HepG2 (cell line): ENCODE data around the gene PRDM10. TPM values are rescaled to one million over a fixed set of nuclear protein-coding genes. Genes with fewer than 3 reads are reported as not detected.

Source experiments
- ATRX ChIP-seq: sonication (generic); formaldehyde crosslinking; IDR thresholded peaks from 2 replicates; pipeline ENCODE4 v1.4.0; 2020; ENCODE audit warnings: missing genetic modification reagents, borderline replicate concordance
- FOXJ3 ChIP-seq: sonication (generic); formaldehyde crosslinking; IDR thresholded peaks from 2 replicates; pipeline ENCODE4 v1.4.0; 2020; ENCODE audit warnings: missing genetic modification reagents, mild to moderate bottlenecking, borderline replicate concordance
- MYNN ChIP-seq: sonication (generic); formaldehyde crosslinking; IDR thresholded peaks from 2 replicates; pipeline ENCODE4 v1.4.0; 2020; ENCODE audit warnings: mild to moderate bottlenecking, low read depth, missing genetic modification reagents
- NR2F2 ChIP-seq: IDR thresholded peaks from 2 replicates; pipeline ENCODE4 v1.6.1; 2012; ENCODE audit warnings: low read depth, inconsistent platforms, borderline replicate concordance
- SNAPC4 ChIP-seq: sonication (generic); formaldehyde crosslinking; IDR thresholded peaks from 2 replicates; pipeline ENCODE4 v1.4.0; 2020; ENCODE audit warnings: mild to moderate bottlenecking, missing genetic modification reagents
- ZBTB20 ChIP-seq: sonication (generic); formaldehyde crosslinking; IDR thresholded peaks from 2 replicates; pipeline ENCODE4 v1.8.1; 2023; ENCODE audit warnings: missing genetic modification reagents, low read depth, mild to moderate bottlenecking, borderline replicate concordance
- ZMYM4 ChIP-seq: sonication (generic); formaldehyde crosslinking; IDR thresholded peaks from 2 replicates; pipeline ENCODE4 v1.8.1; 2023; ENCODE audit warnings: mild to moderate bottlenecking, missing genetic modification reagents
- ZNF256 ChIP-seq: sonication (generic); formaldehyde crosslinking; conservative IDR thresholded peaks from 2 replicates; pipeline ENCODE4 v1.4.0; 2020; ENCODE audit warnings: missing genetic modification reagents
- ZNF468 ChIP-seq: sonication (generic); formaldehyde crosslinking; IDR thresholded peaks from 2 replicates; pipeline ENCODE4 v1.8.0; 2022; ENCODE audit warnings: mild to moderate bottlenecking, moderate library complexity, missing genetic modification reagents
- ZNF510 ChIP-seq: sonication (generic); formaldehyde crosslinking; IDR thresholded peaks from 2 replicates; pipeline ENCODE4 v1.4.0; 2020; ENCODE audit warnings: low read depth, mild to moderate bottlenecking, missing genetic modification reagents
- ZNF589 ChIP-seq: sonication (generic); formaldehyde crosslinking; conservative IDR thresholded peaks from 2 replicates; pipeline ENCODE4 v1.8.0; 2022; ENCODE audit warnings: mild to moderate bottlenecking, moderate library complexity, missing genetic modification reagents
- ZNF607 ChIP-seq: sonication (generic); formaldehyde crosslinking; IDR thresholded peaks from 2 replicates; pipeline ENCODE4 v1.5.1; 2020; ENCODE audit warnings: missing genetic modification reagents, mild to moderate bottlenecking, borderline replicate concordance
- ZNF691 ChIP-seq: sonication (generic); formaldehyde crosslinking; IDR thresholded peaks from 2 replicates; pipeline ENCODE4 v1.4.0; 2020; ENCODE audit warnings: missing genetic modification reagents, low read depth, mild to moderate bottlenecking, borderline replicate concordance
- ZSCAN12 ChIP-seq: sonication (generic); formaldehyde crosslinking; IDR thresholded peaks from 2 replicates; pipeline ENCODE4 v1.9.0; 2021; ENCODE audit warnings: mild to moderate bottlenecking, missing genetic modification reagents
- polyA plus RNA-seq, 8 experiments: library from polyadenylated mRNA; depleted of rRNA in 3 of 8; stranded (reverse) in 7 of 8; unstranded in 1 of 8; fragments of >200 nt; fragmentation: Illumina TruSeq in 4 of 8; extraction: Trizol in 4 of 8; gene quantifications; 2 replicates each; pipeline versions ENCODE4 v1.2.1 to v1.2.3, GENCODE V29; 2011 to 2016; ENCODE audit warnings: low read depth in 4 of 8, missing spikeins in 1 of 8, mixed read lengths in 1 of 8; ENCODE audit not compliant: insufficient read depth in 1 of 8
- total RNA-seq, 5 experiments: library from RNA; depleted of rRNA; stranded (reverse); fragments of >200 nt; fragmentation: Illumina TruSeq; extraction: Trizol; gene quantifications; 2 replicates each; pipeline ENCODE4 v1.2.3, GENCODE V29; 2016; ENCODE audit warnings: low read depth in 1 of 5
- TF ChIP-seq, protein P1 (sequence below): IDR thresholded peaks from 2 replicates; pipeline ENCODE4 v1.6.1; 2016; ENCODE audit warnings: low read depth
- TF ChIP-seq, protein P2 (sequence below): IDR thresholded peaks from 2 replicates; pipeline ENCODE4 v1.6.1; 2016; ENCODE audit warnings: control low read depth
- TF ChIP-seq, protein P3 (sequence below): sonication (generic); formaldehyde crosslinking; IDR thresholded peaks from 2 replicates; pipeline ENCODE4 v1.8.0; 2022; ENCODE audit warnings: missing genetic modification reagents, mild to moderate bottlenecking, inconsistent platforms, borderline replicate concordance

The PRDM10 gene
- total and polyA plus RNA-seq, 2 of the 13 experiments (the other 11 are each of a cell fraction or from before 2014, with no cell fraction given) = 5.7 to 5.8 TPM

GRCh38 chr11:129995163-129995562 lies 7.5 kb downstream of the PRDM10 start (continued):
- no peak for TF ChIP-seq ZNF691 (CRISPR knock-in tag)
- TF ChIP-seq, protein P1, sequence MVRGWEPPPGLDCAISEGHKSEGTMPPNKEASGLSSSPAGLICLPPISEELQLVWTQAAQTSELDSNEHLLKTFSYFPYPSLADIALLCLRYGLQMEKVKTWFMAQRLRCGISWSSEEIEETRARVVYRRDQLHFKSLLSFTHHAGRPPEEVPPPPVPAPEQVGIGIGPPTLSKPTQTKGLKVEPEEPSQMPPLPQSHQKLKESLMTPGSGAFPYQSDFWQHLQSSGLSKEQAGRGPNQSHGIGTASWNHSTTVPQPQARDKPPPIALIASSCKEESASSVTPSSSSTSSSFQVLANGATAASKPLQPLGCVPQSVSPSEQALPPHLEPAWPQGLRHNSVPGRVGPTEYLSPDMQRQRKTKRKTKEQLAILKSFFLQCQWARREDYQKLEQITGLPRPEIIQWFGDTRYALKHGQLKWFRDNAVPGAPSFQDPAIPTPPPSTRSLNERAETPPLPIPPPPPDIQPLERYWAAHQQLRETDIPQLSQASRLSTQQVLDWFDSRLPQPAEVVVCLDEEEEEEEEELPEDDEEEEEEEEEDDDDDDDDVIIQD = peak; percentile 67; the same call in 1 of the 2 replicates
- TF ChIP-seq MYNN (CRISPR knock-in tag) = no peak
- TF ChIP-seq ZNF468 = no peak
- peak; percentile 21; the same call in 1 of the 2 replicates for TF ChIP-seq FOXJ3
- TF ChIP-seq, protein P2, sequence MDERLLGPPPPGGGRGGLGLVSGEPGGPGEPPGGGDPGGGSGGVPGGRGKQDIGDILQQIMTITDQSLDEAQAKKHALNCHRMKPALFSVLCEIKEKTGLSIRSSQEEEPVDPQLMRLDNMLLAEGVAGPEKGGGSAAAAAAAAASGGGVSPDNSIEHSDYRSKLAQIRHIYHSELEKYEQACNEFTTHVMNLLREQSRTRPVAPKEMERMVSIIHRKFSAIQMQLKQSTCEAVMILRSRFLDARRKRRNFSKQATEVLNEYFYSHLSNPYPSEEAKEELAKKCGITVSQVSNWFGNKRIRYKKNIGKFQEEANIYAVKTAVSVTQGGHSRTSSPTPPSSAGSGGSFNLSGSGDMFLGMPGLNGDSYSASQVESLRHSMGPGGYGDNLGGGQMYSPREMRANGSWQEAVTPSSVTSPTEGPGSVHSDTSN (CRISPR knock-in tag) = no peak
- TF ChIP-seq NR2F2 = peak; percentile 71; the same call in 1 of the 2 replicates
- TF ChIP-seq ZNF510 = no peak
- no peak for TF ChIP-seq ZBTB20 (CRISPR knock-in tag)
- TF ChIP-seq ZNF589 = no peak
- TF ChIP-seq SNAPC4 (CRISPR knock-in tag) = no peak
- no peak for TF ChIP-seq ATRX (CRISPR knock-in tag)
- TF ChIP-seq, protein P3, sequence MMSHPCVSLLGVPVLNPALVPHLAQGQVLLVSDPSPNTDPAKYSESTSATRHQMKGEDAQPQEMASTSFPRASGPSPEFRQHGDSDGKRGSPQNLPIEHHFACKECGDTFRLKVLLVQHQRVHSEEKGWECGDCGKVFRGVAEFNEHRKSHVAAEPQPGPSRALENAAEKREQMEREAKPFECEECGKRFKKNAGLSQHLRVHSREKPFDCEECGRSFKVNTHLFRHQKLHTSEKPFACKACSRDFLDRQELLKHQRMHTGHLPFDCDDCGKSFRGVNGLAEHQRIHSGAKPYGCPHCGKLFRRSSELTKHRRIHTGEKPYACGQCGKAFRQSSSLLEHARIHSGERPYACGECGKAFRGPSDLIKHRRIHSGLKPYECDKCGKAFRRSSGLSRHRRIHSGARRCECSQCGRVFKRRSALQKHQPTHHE (CRISPR knock-in tag) = no peak
- no peak for TF ChIP-seq ZNF256 (CRISPR knock-in tag)
- no peak for TF ChIP-seq ZMYM4 (CRISPR knock-in tag)
- no peak for TF ChIP-seq ZNF607
- TF ChIP-seq ZSCAN12 (CRISPR knock-in tag) = no peak
